Tongue (tissue), 2 donors: Measurements from ENCODE around the gene HLA-DQA1. TPM values are rescaled to one million over a fixed set of nuclear protein-coding genes. Genes with fewer than 3 reads are reported as not detected.
A peak's percentile ranks its signal among the peaks of the same experiment; 100 is the strongest.
"Not testable (repeated sequence)": the region's sequence is repeated elsewhere in the genome, so short reads cannot be mapped to it uniquely, and the experiment has no call there.

Experiments used
- DNase-seq: peaks from one replicate; pipeline ENCODE4 v3.0.0-alpha.2; 2015
- total RNA-seq: library from RNA; depleted of rRNA; stranded (reverse); fragments of >200 nt; gene quantifications from one replicate; pipeline ENCODE4 v1.2.3, GENCODE V29; 2014

The HLA-DQA1 gene
- total RNA-seq = not detected

- DNase-seq = no peak
Observed at GRCh38 chr6:32637219-32637880, at the start of gene HLA-DQA1. HLA-DQA1 (plus strand) TSS chr6:32637406; CDS start chr6:32637459, 53 bp downstream.

GRCh38 chr6:32588156-32588555 lies 49.0 kb upstream of the HLA-DQA1 start:
- DNase-seq = no peak

- peak; percentile 18 for DNase-seq
Observed at GRCh38 chr6:32589596-32590449, 47.4 kb upstream of the HLA-DQA1 start, which contains the start of gene HLA-DRB1. HLA-DRB1 (minus strand) TSS chr6:32589848; CDS start chr6:32589742, 106 bp downstream.

DNA sequence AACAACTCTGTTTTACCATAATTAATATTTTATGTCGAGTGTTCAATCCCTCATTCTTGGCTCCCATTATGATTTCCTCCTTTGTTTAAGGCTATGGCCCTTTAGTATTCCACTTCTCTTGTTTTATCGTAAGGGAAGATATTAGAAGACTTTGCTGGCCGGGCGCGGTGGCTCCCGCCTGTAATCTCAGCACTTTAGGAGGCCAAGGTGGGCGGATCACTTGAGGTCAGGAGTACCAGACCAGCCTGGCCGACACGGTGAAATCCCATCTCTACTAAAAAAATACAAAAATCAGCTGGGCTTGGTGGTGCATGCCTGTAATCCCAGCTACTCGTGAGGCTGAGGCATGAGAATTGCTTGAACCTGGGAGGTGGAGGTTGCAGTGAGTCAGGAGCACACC lies 46.5 kb upstream of the HLA-DQA1 start:
- DNase-seq = not testable (repeated sequence)

DNA sequence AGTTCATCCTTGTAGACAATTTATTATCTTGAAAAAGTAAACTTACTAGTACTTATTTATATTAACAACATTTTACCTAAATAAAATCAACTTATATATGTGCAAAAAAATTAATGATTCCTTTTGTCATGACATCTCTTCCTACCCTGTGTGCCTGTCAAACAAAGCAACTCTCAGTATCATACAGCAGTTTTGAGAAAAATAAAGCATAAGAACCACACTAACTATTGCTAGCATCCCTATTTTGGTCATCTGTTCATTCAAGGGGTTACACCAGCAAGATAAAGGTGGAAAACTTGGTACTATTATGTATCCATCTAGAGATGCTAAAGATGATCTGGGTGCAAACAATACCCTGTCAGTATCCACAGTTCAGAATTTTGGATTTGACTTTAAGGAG lies 40.2 kb upstream of the HLA-DQA1 start:
- DNase-seq = no peak

GRCh38 chr6:32602383-32602782 lies 34.8 kb upstream of the HLA-DQA1 start:
- DNase-seq = no peak

GRCh38 chr6:32603222-32603621 lies 34.0 kb upstream of the HLA-DQA1 start:
- DNase-seq = no peak

DNA sequence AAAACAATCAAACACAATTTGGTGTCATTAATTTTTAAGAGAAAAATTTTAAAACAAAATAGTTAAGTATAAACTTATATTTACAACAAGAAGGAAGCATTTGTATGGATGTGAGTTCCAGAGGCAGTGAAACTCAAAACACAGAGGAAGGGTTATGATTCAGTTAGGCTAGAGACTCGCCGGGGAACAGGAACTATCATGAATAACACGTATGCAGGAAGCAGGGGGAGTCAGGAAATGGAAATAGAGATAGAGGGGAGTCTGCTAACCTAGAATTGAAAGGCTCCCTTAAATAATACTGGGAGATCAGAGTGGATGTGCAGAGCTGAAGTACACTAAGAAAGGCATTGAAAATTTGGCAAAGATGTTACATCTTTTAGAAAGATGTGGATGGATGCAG lies 33.3 kb upstream of the HLA-DQA1 start:
- DNase-seq = no peak

GRCh38 chr6:32604434-32604877 lies 32.8 kb upstream of the HLA-DQA1 start:
- DNase-seq = no peak

DNA sequence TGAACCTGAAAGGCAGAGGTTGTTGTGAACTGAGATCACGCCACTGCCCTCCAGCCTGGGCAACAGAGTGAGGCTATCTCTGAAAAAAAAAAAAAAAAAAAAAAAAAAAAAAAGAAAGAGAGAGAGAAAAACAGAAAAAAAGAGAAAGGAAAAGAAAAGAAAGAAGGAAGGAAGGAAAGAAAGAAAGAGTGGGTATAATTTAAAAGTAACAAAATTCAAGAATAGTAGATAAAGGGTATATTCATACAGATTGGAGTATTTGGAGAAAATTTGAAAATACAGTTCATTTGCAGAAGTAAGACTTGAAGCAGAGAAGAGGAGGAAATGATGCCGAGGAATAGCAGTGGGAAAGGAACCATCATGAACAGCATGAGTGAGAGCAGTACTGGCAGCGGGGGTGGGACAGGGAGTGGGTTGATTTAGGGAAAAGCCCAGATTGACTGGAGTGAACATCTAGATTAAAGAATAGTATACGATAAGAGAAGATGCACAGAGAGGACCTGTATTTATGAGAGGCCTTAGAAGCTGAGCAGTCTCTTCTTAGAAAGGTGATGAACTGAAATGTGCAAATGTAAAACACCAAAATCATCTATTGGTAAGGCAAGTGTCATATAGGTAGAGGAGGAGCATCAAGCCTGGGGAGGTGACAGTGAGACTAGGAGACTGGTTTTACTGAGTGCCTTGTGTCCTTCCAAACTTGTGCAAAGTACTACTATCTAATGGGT lies 29.8 kb upstream of the HLA-DQA1 start:
- no peak for DNase-seq

DNA sequence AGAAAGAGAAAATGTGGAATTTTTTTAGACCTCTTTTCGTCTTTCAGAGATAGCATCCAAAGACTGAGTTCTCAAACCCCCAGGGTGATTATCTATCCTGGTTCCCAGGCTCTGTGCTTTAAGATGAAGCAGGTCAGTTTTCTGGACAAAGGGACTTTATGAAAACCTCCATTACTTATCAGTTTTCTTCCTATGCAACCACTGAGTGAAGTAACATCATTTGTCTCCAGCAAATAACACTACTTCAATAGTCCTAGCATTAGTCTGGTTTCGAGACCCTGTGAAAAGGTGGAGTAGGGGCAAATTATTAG lies 29.3 kb upstream of the HLA-DQA1 start:
- no peak for DNase-seq

GRCh38 chr6:32608362-32608761 lies 28.8 kb upstream of the HLA-DQA1 start:
- DNase-seq = no peak

GRCh38 chr6:32609391-32609730 lies 27.8 kb upstream of the HLA-DQA1 start:
- DNase-seq = no peak

- DNase-seq = peak; percentile 88
Observed at GRCh38 chr6:32609731-32610640, 27.2 kb upstream of the HLA-DQA1 start.

- DNase-seq = no peak
Observed at GRCh38 chr6:32610682-32611296, 26.4 kb upstream of the HLA-DQA1 start.

DNA sequence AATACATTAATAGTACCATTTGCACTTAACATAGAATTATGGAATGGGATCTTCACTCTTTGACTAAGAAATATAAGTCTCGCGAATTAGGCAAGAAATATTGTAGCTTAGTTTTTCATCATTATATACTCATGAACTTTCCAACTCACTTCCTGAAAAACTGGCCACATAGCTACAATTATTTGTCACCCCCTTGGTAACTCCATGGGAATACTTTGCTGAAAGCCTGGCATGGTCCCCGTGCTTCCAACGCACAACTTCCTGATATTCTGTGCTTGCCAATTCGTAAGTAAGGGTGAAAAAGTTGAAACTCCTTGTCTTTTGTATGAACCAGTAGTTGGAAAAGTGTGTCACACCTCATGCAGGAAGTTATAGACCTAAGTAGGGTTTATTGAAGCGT lies 23.7 kb upstream of the HLA-DQA1 start:
- DNase-seq = no peak

DNA sequence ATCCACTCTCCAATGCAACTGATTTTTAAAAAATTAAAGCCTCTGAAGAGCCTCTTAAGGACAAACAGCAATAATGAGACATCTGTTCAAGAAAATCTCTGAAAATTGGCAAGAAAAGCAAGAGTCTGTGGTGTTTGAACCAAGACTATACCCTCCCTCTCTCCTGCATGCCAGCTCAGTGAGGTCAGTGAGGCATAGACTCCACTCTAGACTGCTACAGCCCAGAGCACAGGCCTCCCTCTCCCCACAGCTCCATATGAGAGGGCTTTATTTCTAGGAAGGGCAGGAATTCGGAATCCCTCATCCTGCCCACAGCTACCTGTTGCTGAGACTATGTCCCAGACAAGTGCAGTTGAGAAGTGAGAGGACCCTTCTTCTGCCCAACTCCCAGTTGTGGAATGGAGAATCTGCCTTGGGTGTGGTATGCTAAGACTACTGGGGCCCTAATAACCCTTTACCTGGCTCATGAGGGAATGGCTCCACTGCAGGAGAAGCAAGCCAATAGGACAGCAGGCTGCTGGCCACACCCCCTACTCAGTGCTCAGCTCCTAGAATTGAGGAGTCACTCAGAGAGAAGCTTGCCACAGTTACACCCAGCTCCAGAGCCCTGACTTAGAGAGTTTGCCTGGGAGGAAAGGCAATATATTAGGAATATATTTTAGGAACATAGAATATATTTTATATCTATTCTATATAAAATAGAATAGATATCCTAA lies 22.7 kb upstream of the HLA-DQA1 start:
- DNase-seq = no peak

DNA sequence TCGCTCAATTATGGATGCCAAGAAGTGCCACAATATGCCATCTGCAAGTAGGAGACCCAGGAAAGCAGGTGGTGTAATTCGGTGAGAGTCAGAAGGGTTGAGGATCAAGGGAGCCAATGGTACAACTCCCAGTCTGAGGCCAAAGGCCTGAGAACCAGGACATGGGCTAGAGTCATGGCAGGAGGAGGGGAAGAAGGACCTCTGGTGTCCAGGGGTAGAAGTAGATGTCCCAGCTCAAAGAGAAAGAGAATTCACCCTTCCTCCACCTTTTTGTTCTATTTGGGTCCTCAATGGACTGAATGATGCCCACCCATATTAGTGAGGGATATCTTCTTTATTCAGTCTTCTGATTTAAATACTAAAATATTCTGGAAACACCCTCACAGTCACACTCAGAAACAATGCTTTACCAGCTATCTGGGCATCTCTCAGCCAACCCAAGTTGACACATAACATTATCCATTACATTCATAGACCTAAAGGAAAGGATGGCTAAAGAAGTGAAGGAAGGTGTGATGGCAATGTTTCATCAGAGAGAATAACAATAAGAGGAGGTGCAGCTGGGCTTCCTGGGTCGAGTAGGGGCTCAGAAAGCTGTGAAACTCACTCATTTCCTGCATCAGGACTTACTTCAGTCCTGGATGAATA lies 21.2 kb upstream of the HLA-DQA1 start:
- no peak for DNase-seq

GRCh38 chr6:32617751-32618150 lies 19.5 kb upstream of the HLA-DQA1 start:
- DNase-seq = no peak

- DNase-seq = no peak
Observed at GRCh38 chr6:32621372-32621771, 15.8 kb upstream of the HLA-DQA1 start.
